Measurements from ENCODE around the gene ICAM3.

- no peak for TF ChIP-seq POLR2AphosphoS5 (IDR thresholded peaks at IDR 0.05; ENCODE audit: low read depth, low read length)
- TF ChIP-seq TAF1 (IDR thresholded peaks at IDR 0.05; ENCODE audit: borderline replicate concordance, insufficient read depth, low read length) = no peak
- no peak for TF ChIP-seq SIN3A (IDR thresholded peaks at IDR 0.05; ENCODE audit: borderline replicate concordance, insufficient read depth, low read length)
- no peak for TF ChIP-seq REST (IDR thresholded peaks at IDR 0.05; ENCODE audit: insufficient read depth in 1 of 2, low read depth in 2 of 2, low read length in 2 of 2)
Measured at GRCh38 chr19:10327793-10328192, 11.6 kb downstream of the ICAM3 start.

Data from PFSK-1 (cell line).